PC-3 (cell line): ENCODE measurements around the gene ANKRD37. TPM values are rescaled to one million over a fixed set of nuclear protein-coding genes. Genes with fewer than 3 reads are reported as not detected.
"Not testable (repeated sequence)": the region's sequence is repeated elsewhere in the genome, so short reads cannot be mapped to it uniquely, and the experiment has no call there.

ENCODE experiments used
- ATAC-seq: fragments of 200-7000 bp; cut with Tn5 transposase; 2 replicates; pipeline ENCODE4 v1.9.1; 2020; ENCODE audit warnings: mild to moderate bottlenecking, moderate library complexity
- BruUV-seq: library from RNA; stranded (reverse); fragments of 400-500 nt; replicated peaks from 2 replicates; lab custom pipeline; 2021; lab: Mats Ljungman, UMichigan
- CTCF ChIA-PET: fragments of 300-600 bp; sonication (Branson Sonifier 250); formaldehyde crosslinking; loops from one replicate; lab custom pipeline; 2022; ENCODE audit warnings: antibody characterized with exemption; lab: Charles Lee
- POLR2A ChIA-PET: fragments of 300-600 bp; sonication (Branson Sonifier 250); formaldehyde crosslinking; loops from one replicate; lab custom pipeline; 2022; ENCODE audit warnings: antibody characterized with exemption; ENCODE audit not compliant: unreplicated experiment; lab: Charles Lee
- DNase-seq: peaks from one replicate; pipeline ENCODE4 v3.0.0-alpha.2; 2015
- H2AFZ ChIP-seq: fragments of 300-600 bp; sonication (generic); 2 replicates; pipeline ENCODE4 v1.6.0; 2016; ENCODE audit warnings: antibody characterized with exemption, low read length
- H3F3A ChIP-seq: fragments of 300-600 bp; sonication (generic); one replicate; pipeline ENCODE4 v1.6.0; 2017; ENCODE audit warnings: antibody characterized with exemption, low read length, control low read depth, mild to moderate bottlenecking; ENCODE audit not compliant: unreplicated experiment
- H3K27ac ChIP-seq: fragments of 300-600 bp; sonication (generic); 2 replicates; pipeline ENCODE4 v1.5.1; 2016; ENCODE audit warnings: mild to moderate bottlenecking, low read length
- H3K27me3 ChIP-seq: fragments of 300-600 bp; sonication (generic); 2 replicates; pipeline ENCODE4 v1.6.1; 2016; ENCODE audit warnings: low read length, mixed read lengths
- H3K36me3 ChIP-seq: fragments of 300-600 bp; sonication (generic); 2 replicates; pipeline ENCODE4 v1.6.1; 2016; ENCODE audit warnings: low read depth, mixed run types, low read length, mixed read lengths
- H3K4me1 ChIP-seq: fragments of 300-600 bp; sonication (generic); 2 replicates; pipeline ENCODE4 v1.5.1; 2016; ENCODE audit warnings: low read length; ENCODE audit not compliant: insufficient read depth
- H3K4me2 ChIP-seq: fragments of 300-600 bp; sonication (generic); 2 replicates; pipeline ENCODE4 v1.6.0; 2016; ENCODE audit warnings: low read length
- H3K4me3 ChIP-seq: fragments of 300-600 bp; sonication (generic); 2 replicates; pipeline ENCODE4 v1.5.1; 2016; ENCODE audit warnings: mild to moderate bottlenecking, low read length, mixed read lengths
- H3K79me2 ChIP-seq: fragments of 300-600 bp; sonication (generic); 2 replicates; pipeline ENCODE4 v1.6.1; 2017; ENCODE audit warnings: low read length, mixed read lengths
- H3K9ac ChIP-seq: fragments of 300-600 bp; sonication (generic); 2 replicates; pipeline ENCODE4 v1.6.0; 2016; ENCODE audit warnings: mild to moderate bottlenecking, low read length
- H3K9me2 ChIP-seq: fragments of 300-600 bp; sonication (generic); replicated peaks from 2 replicates; pipeline ENCODE4 v1.6.1; 2016; ENCODE audit warnings: mixed run types, low read length, mixed read lengths
- H3K9me3 ChIP-seq: fragments of 300-600 bp; sonication (generic); 2 replicates; pipeline ENCODE4 v1.6.1; 2016; ENCODE audit warnings: low read length, mixed read lengths
- H4K20me1 ChIP-seq: fragments of 300-600 bp; sonication (generic); 2 replicates; pipeline ENCODE4 v1.6.1; 2016; ENCODE audit warnings: low read length, mixed read lengths
- CTCF ChIP-seq: fragments of 300-600 bp; sonication (generic); conservative IDR thresholded peaks from 2 replicates; pipeline ENCODE4 v1.5.1; 2017; ENCODE audit warnings: antibody characterized with exemption, low read depth, mild to moderate bottlenecking, low read length
- EZH2 ChIP-seq: fragments of 300-600 bp; sonication (generic); IDR thresholded peaks from one replicate; pipeline ENCODE4 v1.6.1; 2017; ENCODE audit warnings: antibody characterized with exemption, mild to moderate bottlenecking, low read length; ENCODE audit not compliant: unreplicated experiment
- EZH2phosphoT487 ChIP-seq: fragments of 300-600 bp; sonication (generic); IDR thresholded peaks from 2 replicates; pipeline ENCODE4 v1.6.1; 2018; ENCODE audit warnings: mild to moderate bottlenecking, antibody characterized with exemption, low read length, borderline replicate concordance
- intact Hi-C: fragments of 100-400 bp; cut with micrococcal nuclease; formaldehyde crosslinking; loops from 2 replicates; pipeline ENCODE4 v1.9.0; 2023
- total RNA-seq: library from RNA; depleted of rRNA; stranded (reverse); fragments of >200 nt; gene quantifications from 2 replicates; pipeline ENCODE4 v1.2.3, GENCODE V29; 2014

ANKRD37 gene
- total RNA-seq, 1 experiment from 2014 or later, result 18.7 TPM

GRCh38 chr4:185358959-185359358 is 37.7 kb upstream of the ANKRD37 start:
- H3K27ac ChIP-seq, result peak overlapping the region; percentile 33; the same call in 1 of the 2 replicates
- no peak overlapping the region for H3K9ac ChIP-seq
- H3K9me2 ChIP-seq, result no peaks in the 10 kb centered on the region
- no peak overlapping the region for H3K4me3 ChIP-seq
- intact Hi-C loops, result loop anchor here (1.0 kb wide), 1 partner anchor 53 kb away; no protein-coding TSS in a partner anchor
- ChIA-PET CTCF (no interaction called here), POLR2A (no interaction called here)
- H4K20me1 ChIP-seq, result no peaks in the 10 kb centered on the region; the same call in 1 of the 2 replicates
- H3K36me3 ChIP-seq, result no peaks in the 10 kb centered on the region
- no TSS peak for BruUV-seq
- H3K4me1 ChIP-seq, result peaks cover 22% of the 10 kb centered on the region
- peak overlapping the region; percentile 23; the same call in 1 of the 2 replicates for H3K4me2 ChIP-seq
- TF ChIP-seq EZH2 (no peak), CTCF (no peak), EZH2phosphoT487 (no peak)
- no peaks in the 10 kb centered on the region for H3K79me2 ChIP-seq
- peak; percentile 13 for DNase-seq
- H2AFZ ChIP-seq, result no peak overlapping the region
- H3K27me3 ChIP-seq, result no peaks in the 10 kb centered on the region
- peak; percentile 68 for ATAC-seq
- no peaks in the 10 kb centered on the region for H3K9me3 ChIP-seq
- no peaks in the 10 kb centered on the region for H3F3A ChIP-seq

GRCh38 chr4:185359767-185360446 is 36.7 kb upstream of the ANKRD37 start:
- H3K4me1 ChIP-seq, result peaks cover 22% of the 10 kb centered on the region
- H3K36me3 ChIP-seq, result no peaks in the 10 kb centered on the region
- no peak for ATAC-seq
- TF ChIP-seq EZH2, result no peak
- no peak for TF ChIP-seq EZH2phosphoT487
- no peak for TF ChIP-seq CTCF
- no peak overlapping the region for H3K4me2 ChIP-seq
- POLR2A ChIA-PET, result no interaction called here
- no TSS peak for BruUV-seq
- H4K20me1 ChIP-seq, result no peaks in the 10 kb centered on the region; the same call in 1 of the 2 replicates
- CTCF ChIA-PET, result no interaction called here
- intact Hi-C loops, result no loop called here
- H3K27ac ChIP-seq, result no peak overlapping the region
- H3K9me3 ChIP-seq, result no peaks in the 10 kb centered on the region
- H3K9me2 ChIP-seq, result no peaks in the 10 kb centered on the region
- H3F3A ChIP-seq, result no peaks in the 10 kb centered on the region
- H2AFZ ChIP-seq, result no peak overlapping the region
- no peaks in the 10 kb centered on the region for H3K27me3 ChIP-seq
- no peak overlapping the region for H3K9ac ChIP-seq
- no peak overlapping the region for H3K4me3 ChIP-seq
- DNase-seq, result no peak
- no peaks in the 10 kb centered on the region for H3K79me2 ChIP-seq

GRCh38 chr4:185361872-185362271 is 34.8 kb upstream of the ANKRD37 start:
- Histone ChIP-seq H3K27ac (no peak overlapping the region), H2AFZ (no peak overlapping the region), H3K4me1 (peaks cover 22% of the 10 kb centered on the region), H3F3A (no peaks in the 10 kb centered on the region), H3K4me2 (no peak overlapping the region), H3K9me2 (no peaks in the 10 kb centered on the region), H4K20me1 (no peaks in the 10 kb centered on the region; the same call in 1 of the 2 replicates), H3K4me3 (no peak overlapping the region), H3K9me3 (no peaks in the 10 kb centered on the region), H3K36me3 (no peaks in the 10 kb centered on the region), H3K27me3 (no peaks in the 10 kb centered on the region), H3K79me2 (no peaks in the 10 kb centered on the region), H3K9ac (no peak overlapping the region)
- BruUV-seq, result no TSS peak
- TF ChIP-seq EZH2 (no peak), CTCF (no peak), EZH2phosphoT487 (no peak)
- no peak for ATAC-seq
- ChIA-PET POLR2A (interaction anchor here (0.7 kb wide), 1 partner anchor 34 kb away, joined by 5 read pairs; the partner anchor contains the start of gene LRP2BP), CTCF (no interaction called here)
- no peak for DNase-seq
- intact Hi-C loops, result no loop called here

DNA sequence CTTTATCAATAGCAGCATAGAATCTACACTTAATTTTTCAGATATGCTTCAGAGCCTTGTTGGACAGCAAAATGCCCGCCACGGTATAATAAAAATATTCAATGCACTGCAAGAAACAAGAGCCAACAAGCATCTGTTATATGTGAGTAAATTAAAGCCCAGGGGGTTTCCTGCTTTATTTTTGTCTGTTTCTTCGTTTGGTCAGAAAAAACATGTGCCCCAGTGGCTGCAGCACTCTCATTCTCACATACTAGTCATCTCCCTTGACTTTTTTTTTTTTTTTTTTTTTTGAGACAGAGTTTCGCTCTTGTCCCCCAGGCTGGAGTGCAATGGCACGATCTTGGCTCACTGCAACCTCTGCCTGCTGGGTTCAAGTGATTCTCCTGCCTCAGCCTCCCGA is 34.1 kb upstream of the ANKRD37 start:
- intact Hi-C loops, CTCF ChIA-PET, BruUV-seq: not testable (repeated sequence)

More for the DNA sequence above, 34.1 kb upstream of the ANKRD37 start:
- not testable (repeated sequence) for H3K79me2 ChIP-seq, H3K27me3 ChIP-seq, H3K9me2 ChIP-seq, H3K27ac ChIP-seq, H3F3A ChIP-seq, H2AFZ ChIP-seq, H3K9ac ChIP-seq, ATAC-seq, H3K4me2 ChIP-seq, H4K20me1 ChIP-seq, DNase-seq, H3K4me3 ChIP-seq, H3K36me3 ChIP-seq, H3K9me3 ChIP-seq
- peaks cover 22% of the 10 kb centered on the region for H3K4me1 ChIP-seq
- POLR2A ChIA-PET, result interaction anchor here (0.7 kb wide), 1 partner anchor 33 kb away, joined by 5 read pairs; the partner anchor contains the start of gene LRP2BP
